SK-N-SH (cell line): Measurements from ENCODE around the gene DSCAML1. TPM values are rescaled to one million over a fixed set of nuclear protein-coding genes. Genes with fewer than 3 reads are reported as not detected.

Source experiments
- CTCF ChIA-PET: fragments of 300-600, 350-600 bp; formaldehyde crosslinking; extraction: SDS; loops from one replicate; lab custom pipeline; 2021; lab: Yijun Ruan, JAX
- POLR2A ChIA-PET: fragments of 350-600 bp; sonication (Branson Sonifier 250); formaldehyde crosslinking; extraction: SDS; loops from one replicate; lab custom pipeline; 2020; ENCODE audit warnings: antibody characterized with exemption, inconsistent platforms; lab: Yijun Ruan, JAX
- DNase-seq: peaks from one replicate; pipeline ENCODE4 v3.0.0; 2012
- H2AFZ ChIP-seq: fragments of 200-600 bp; sonication (generic); 2 replicates; pipeline ENCODE4 v1.8.1; 2016; ENCODE audit warnings: antibody characterized with exemption, mild to moderate bottlenecking, low read depth
- H3F3A ChIP-seq: fragments of 200-600 bp; sonication (generic); replicated peaks from 2 replicates; pipeline ENCODE3; 2016; ENCODE audit warnings: antibody characterized with exemption, mild to moderate bottlenecking; ENCODE audit not compliant: insufficient read depth
- H3K27ac ChIP-seq, 2 experiments: fragments of 200-500 bp in 1 of 2; fragments of 200-600 bp in 1 of 2; sonication (Bioruptor generic) in 1 of 2; sonication (generic), shearing (Covaris generic) in 1 of 2; 2 replicates each; pipeline versions ENCODE4 v1.5.1 to v1.6.1; 2014 to 2016; ENCODE audit warnings: low read depth in 2 of 2, inconsistent platforms in 1 of 2, low read length in 1 of 2, mild to moderate bottlenecking in 1 of 2, mixed read lengths in 1 of 2
- H3K27me3 ChIP-seq: fragments of 200-600 bp; sonication (generic), shearing (Covaris generic); 2 replicates; pipeline ENCODE4 v1.6.1; 2016; ENCODE audit warnings: mixed run types; ENCODE audit not compliant: insufficient read depth
- H3K36me3 ChIP-seq, 2 experiments: fragments of 200-500 bp in 1 of 2; fragments of 200-600 bp in 1 of 2; sonication (Bioruptor generic) in 1 of 2; sonication (generic) in 1 of 2; replicated peaks in 1 of 2; 2 replicates each; pipeline versions ENCODE3 to v1.5.1; 2014 to 2016; ENCODE audit warnings: low read length in 1 of 2, mild to moderate bottlenecking in 1 of 2; ENCODE audit not compliant: insufficient read depth in 2 of 2, control insufficient read depth in 1 of 2
- H3K4me1 ChIP-seq, 2 experiments: fragments of 200-500 bp in 1 of 2; fragments of 200-600 bp in 1 of 2; sonication (Bioruptor generic) in 1 of 2; sonication (generic), shearing (Covaris generic) in 1 of 2; 2 replicates each; pipeline versions ENCODE4 v1.5.1 to v1.6.1; 2014 to 2016; ENCODE audit warnings: low read depth in 1 of 2, low read length in 1 of 2, mixed run types in 1 of 2; ENCODE audit not compliant: insufficient read depth in 2 of 2, control insufficient read depth in 1 of 2
- H3K4me2 ChIP-seq: fragments of 200-600 bp; sonication (generic), shearing (Covaris generic); 2 replicates; pipeline ENCODE4 v1.6.1; 2017; ENCODE audit warnings: mixed run types
- H3K4me3 ChIP-seq, 2 experiments: fragments of 200-500 bp in 1 of 2; fragments of 200-600 bp in 1 of 2; sonication (Bioruptor generic) in 1 of 2; sonication (generic), shearing (Covaris generic) in 1 of 2; 2 replicates each; pipeline versions ENCODE4 v1.5.1 to v1.8.1; 2014 to 2016; ENCODE audit warnings: low read depth in 2 of 2, inconsistent platforms in 1 of 2, low read length in 1 of 2, mild to moderate bottlenecking in 1 of 2, mixed read lengths in 1 of 2, moderate library complexity in 1 of 2
- H3K79me2 ChIP-seq: fragments of 200-600 bp; sonication (generic); 2 replicates; pipeline ENCODE4 v1.8.1; 2017; ENCODE audit warnings: mild to moderate bottlenecking; ENCODE audit not compliant: insufficient read depth
- H3K9ac ChIP-seq: fragments of 200-600 bp; sonication (generic); 2 replicates; pipeline ENCODE4 v1.6.1; 2017; ENCODE audit warnings: mixed run types
- H3K9me2 ChIP-seq: fragments of 200-600 bp; sonication (generic); 2 replicates; pipeline ENCODE4 v1.6.1; 2017; ENCODE audit warnings: mixed run types
- H3K9me3 ChIP-seq: fragments of 200-600 bp; sonication (generic); 2 replicates; pipeline ENCODE4 v1.6.1; 2017; ENCODE audit warnings: mixed run types, mild to moderate bottlenecking, moderate library complexity
- H4K20me1 ChIP-seq: fragments of 200-600 bp; sonication (generic); 2 replicates; pipeline ENCODE4 v1.6.1; 2017; ENCODE audit warnings: mild to moderate bottlenecking, mixed run types; ENCODE audit not compliant: insufficient read depth
- CHD2 ChIP-seq: fragments of 150-350 bp; IDR thresholded peaks from 2 replicates; pipeline ENCODE4 v1.6.1; 2018; ENCODE audit warnings: low read length; ENCODE audit not compliant: partially characterized antibody
- EP300 ChIP-seq, 2 experiments: IDR thresholded peaks; 2 replicates each; pipeline versions ENCODE4 v1.4.0 to v1.6.1; 2012; ENCODE audit warnings: borderline replicate concordance in 1 of 2, low read depth in 1 of 2, low read length in 1 of 2
- FOXJ3 ChIP-seq: sonication (generic); formaldehyde crosslinking; IDR thresholded peaks from 2 replicates; pipeline ENCODE4 v1.5.1; 2020; ENCODE audit warnings: mild to moderate bottlenecking, missing genetic modification reagents
- FOXM1 ChIP-seq: IDR thresholded peaks from 2 replicates; pipeline ENCODE4 v1.4.0; 2012; ENCODE audit warnings: low read depth, mild to moderate bottlenecking
- GATA2 ChIP-seq: sonication (generic); formaldehyde crosslinking; IDR thresholded peaks from 2 replicates; pipeline ENCODE4 v1.5.0; 2020; ENCODE audit warnings: mild to moderate bottlenecking, missing genetic modification reagents
- JUND ChIP-seq: IDR thresholded peaks from 2 replicates; pipeline ENCODE4 v1.4.0; 2012
- MEF2A ChIP-seq: IDR thresholded peaks from 2 replicates; pipeline ENCODE4 v1.4.0; 2012; ENCODE audit warnings: low read depth, borderline replicate concordance
- MXI1 ChIP-seq: IDR thresholded peaks from 2 replicates; pipeline ENCODE4 v1.6.1; 2012; ENCODE audit warnings: mild to moderate bottlenecking, low read depth, low read length, improper control_type of control experiment
- NRF1 ChIP-seq: IDR thresholded peaks from 2 replicates; pipeline ENCODE4 v1.6.1; 2012; ENCODE audit warnings: low read depth, mild to moderate bottlenecking, low read length
- POLR2AphosphoS5 ChIP-seq: IDR thresholded peaks from 2 replicates; pipeline ENCODE4 v1.6.1; 2012; ENCODE audit warnings: low read depth, low read length
- RAD21 ChIP-seq: IDR thresholded peaks from 2 replicates; pipeline ENCODE4 v1.6.1; 2012; ENCODE audit warnings: mild to moderate bottlenecking, low read length
- RCOR1 ChIP-seq: fragments of 150-350 bp; IDR thresholded peaks from 2 replicates; pipeline ENCODE4 v1.6.1; 2017; ENCODE audit warnings: antibody characterized with exemption, low read length
- RFX5 ChIP-seq: IDR thresholded peaks from 2 replicates; pipeline ENCODE4 v1.6.1; 2012; ENCODE audit warnings: mild to moderate bottlenecking, improper control_type of control experiment, low read length
- RXRA ChIP-seq: IDR thresholded peaks from 2 replicates; pipeline ENCODE4 v1.4.0; 2012; ENCODE audit warnings: low read depth, mild to moderate bottlenecking, borderline replicate concordance
- SMC3 ChIP-seq: IDR thresholded peaks from 2 replicates; pipeline ENCODE4 v1.6.1; 2012; ENCODE audit warnings: low read depth, low read length, improper control_type of control experiment
- TAF1 ChIP-seq: IDR thresholded peaks from 2 replicates; pipeline ENCODE4 v1.6.1; 2012; ENCODE audit warnings: low read depth, mild to moderate bottlenecking, low read length, moderate library complexity, borderline replicate concordance
- TEAD4 ChIP-seq: IDR thresholded peaks from 2 replicates; pipeline ENCODE4 v1.4.0; 2012; ENCODE audit warnings: mild to moderate bottlenecking, borderline replicate concordance; ENCODE audit not compliant: insufficient read depth
- USF2 ChIP-seq: fragments of 150-350 bp; IDR thresholded peaks from 2 replicates; pipeline ENCODE4 v1.6.1; 2017; ENCODE audit warnings: antibody characterized with exemption, low read length, low read depth, borderline replicate concordance
- WGBS: methylation state at CpG from one replicate; pipeline ENCODE4 v1.1.6; 2017; ENCODE audit warnings: low lambda C conversion rate; 5-methylcytosine and 5-hydroxymethylcytosine counted together
- polyA plus RNA-seq, 3 experiments: library from polyadenylated mRNA; depleted of rRNA; stranded (reverse); fragments of >200 nt; gene quantifications; 2 replicates each; pipeline ENCODE4 v1.2.3, GENCODE V29; 2012
- TF ChIP-seq, protein P1 (sequence below): fragments of 200-600 bp; sonication (generic); IDR thresholded peaks from 2 replicates; pipeline ENCODE4 v1.6.1; 2017; ENCODE audit warnings: antibody characterized with exemption, mild to moderate bottlenecking, moderate library complexity
- TF ChIP-seq, protein P2 (sequence below): IDR thresholded peaks from 2 replicates; pipeline ENCODE4 v1.4.0; 2012; ENCODE audit warnings: low read depth
- TF ChIP-seq, protein P3 (sequence below): fragments of 150-350 bp; IDR thresholded peaks from 2 replicates; pipeline ENCODE4 v1.6.1; 2016; ENCODE audit warnings: mild to moderate bottlenecking, low read depth, low read length

The DSCAML1 gene
- polyA plus RNA-seq, 1 of the 3 experiments (the other 2 are of a cell fraction): not detected

GRCh38 chr11:117580866-117581265 is 216.2 kb downstream of the DSCAML1 start:
- H3K4me2 ChIP-seq: no peak overlapping the region
- POLR2A ChIA-PET: interaction anchor here (0.6 kb wide), 1 partner anchor 241 kb away, joined by 5 read pairs; no protein-coding TSS in a partner anchor
- no peak overlapping the region for H2AFZ ChIP-seq
- no peaks in the 10 kb centered on the region for H3K36me3 ChIP-seq
- no peak overlapping the region for H3K4me3 ChIP-seq
- no peak for DNase-seq
- 49% methylated on average over 6 of the region's 6 CpGs for WGBS
- CTCF ChIA-PET: interaction anchor here (0.8 to 2.9 kb wide), 4 partner anchors 15 to 155 kb away, joined by 3 to 12 read pairs (median 4); no protein-coding TSS in a partner anchor
- H3K27ac ChIP-seq: no peak overlapping the region
- no peaks in the 10 kb centered on the region for H4K20me1 ChIP-seq
- peaks cover 4% of the 10 kb centered on the region for H3K27me3 ChIP-seq
- no peaks in the 10 kb centered on the region for H3K79me2 ChIP-seq
- TF ChIP-seq FOXM1: no peak
- TF ChIP-seq NRF1: no peak
- TF ChIP-seq, protein P1, sequence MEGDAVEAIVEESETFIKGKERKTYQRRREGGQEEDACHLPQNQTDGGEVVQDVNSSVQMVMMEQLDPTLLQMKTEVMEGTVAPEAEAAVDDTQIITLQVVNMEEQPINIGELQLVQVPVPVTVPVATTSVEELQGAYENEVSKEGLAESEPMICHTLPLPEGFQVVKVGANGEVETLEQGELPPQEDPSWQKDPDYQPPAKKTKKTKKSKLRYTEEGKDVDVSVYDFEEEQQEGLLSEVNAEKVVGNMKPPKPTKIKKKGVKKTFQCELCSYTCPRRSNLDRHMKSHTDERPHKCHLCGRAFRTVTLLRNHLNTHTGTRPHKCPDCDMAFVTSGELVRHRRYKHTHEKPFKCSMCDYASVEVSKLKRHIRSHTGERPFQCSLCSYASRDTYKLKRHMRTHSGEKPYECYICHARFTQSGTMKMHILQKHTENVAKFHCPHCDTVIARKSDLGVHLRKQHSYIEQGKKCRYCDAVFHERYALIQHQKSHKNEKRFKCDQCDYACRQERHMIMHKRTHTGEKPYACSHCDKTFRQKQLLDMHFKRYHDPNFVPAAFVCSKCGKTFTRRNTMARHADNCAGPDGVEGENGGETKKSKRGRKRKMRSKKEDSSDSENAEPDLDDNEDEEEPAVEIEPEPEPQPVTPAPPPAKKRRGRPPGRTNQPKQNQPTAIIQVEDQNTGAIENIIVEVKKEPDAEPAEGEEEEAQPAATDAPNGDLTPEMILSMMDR: no peak
- no peak for TF ChIP-seq RXRA
- no peak for TF ChIP-seq GATA2 (CRISPR knock-in tag)
- no peak for TF ChIP-seq MXI1
- no peak for TF ChIP-seq TEAD4
- TF ChIP-seq, protein P2, sequence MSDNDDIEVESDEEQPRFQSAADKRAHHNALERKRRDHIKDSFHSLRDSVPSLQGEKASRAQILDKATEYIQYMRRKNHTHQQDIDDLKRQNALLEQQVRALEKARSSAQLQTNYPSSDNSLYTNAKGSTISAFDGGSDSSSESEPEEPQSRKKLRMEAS: no peak
- no peak for TF ChIP-seq FOXJ3 (CRISPR knock-in tag)
- no peak for TF ChIP-seq RCOR1
- no peak for TF ChIP-seq TAF1
- TF ChIP-seq RFX5: no peak
- no peak for TF ChIP-seq CHD2
- TF ChIP-seq RAD21: no peak
- TF ChIP-seq SMC3: no peak
- no peak for TF ChIP-seq USF2
- no peaks in the 10 kb centered on the region for H3F3A ChIP-seq
- H3K4me1 ChIP-seq: peaks cover 4 to 6% of the 10 kb centered on the region in 2 experiments; a peak in 1 of 4 replicates
- no peaks in the 10 kb centered on the region for H3K9me3 ChIP-seq
- H3K9me2 ChIP-seq: no peaks in the 10 kb centered on the region
- H3K9ac ChIP-seq: no peak overlapping the region

GRCh38 chr11:117579161-117579560 is 217.9 kb downstream of the DSCAML1 start:
- Histone ChIP-seq H3K27me3 (peaks cover 4% of the 10 kb centered on the region), H2AFZ (no peak overlapping the region), H3K4me3 (no peak overlapping the region), H4K20me1 (no peaks in the 10 kb centered on the region), H3K9me3 (no peaks in the 10 kb centered on the region), H3K27ac (no peak overlapping the region), H3K4me2 (no peak overlapping the region), H3K36me3 (no peaks in the 10 kb centered on the region), H3K9me2 (no peaks in the 10 kb centered on the region), H3K79me2 (no peaks in the 10 kb centered on the region), H3F3A (no peaks in the 10 kb centered on the region), H3K4me1 (peaks cover 4 to 6% of the 10 kb centered on the region in 2 experiments; a peak in 1 of 4 replicates), H3K9ac (no peak overlapping the region)
- ChIA-PET POLR2A (interaction anchor here (1.4 kb wide), 1 partner anchor 13 kb away, joined by 3 read pairs; no protein-coding TSS in a partner anchor), CTCF (interaction anchor here (1.3 to 2.1 kb wide), 2 partner anchors 12 to 13 kb away, joined by 3 to 6 read pairs; no protein-coding TSS in a partner anchor)
- no peak for DNase-seq
- WGBS: 51% methylated on average over 2 of the region's 2 CpGs
- no peak for TF ChIP-seq EP300 (IDR thresholded peaks at IDR 0.05; ENCODE audit: borderline replicate concordance in 1 of 2, low read depth in 1 of 2, low read length in 1 of 2)
- no peak for TF ChIP-seq FOXJ3 (CRISPR knock-in tag)
- TF ChIP-seq RAD21: no peak
- TF ChIP-seq JUND: no peak
- TF ChIP-seq, protein P3, sequence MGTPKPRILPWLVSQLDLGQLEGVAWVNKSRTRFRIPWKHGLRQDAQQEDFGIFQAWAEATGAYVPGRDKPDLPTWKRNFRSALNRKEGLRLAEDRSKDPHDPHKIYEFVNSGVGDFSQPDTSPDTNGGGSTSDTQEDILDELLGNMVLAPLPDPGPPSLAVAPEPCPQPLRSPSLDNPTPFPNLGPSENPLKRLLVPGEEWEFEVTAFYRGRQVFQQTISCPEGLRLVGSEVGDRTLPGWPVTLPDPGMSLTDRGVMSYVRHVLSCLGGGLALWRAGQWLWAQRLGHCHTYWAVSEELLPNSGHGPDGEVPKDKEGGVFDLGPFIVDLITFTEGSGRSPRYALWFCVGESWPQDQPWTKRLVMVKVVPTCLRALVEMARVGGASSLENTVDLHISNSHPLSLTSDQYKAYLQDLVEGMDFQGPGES: no peak
- TF ChIP-seq, protein P1: no peak
- TF ChIP-seq MEF2A: no peak
- no peak for TF ChIP-seq CHD2
- no peak for TF ChIP-seq POLR2AphosphoS5
